GM12865 (cell line): ENCODE data around the gene SETX.
A peak's percentile ranks its signal among the peaks of the same experiment; 100 is the strongest.

ENCODE experiments used
- DNase-seq: peaks from one replicate; pipeline ENCODE4 v3.0.0; 2010; ENCODE audit warnings: low read depth
- H3K4me3 ChIP-seq: 2 replicates; pipeline ENCODE4 v1.5.1; 2011; ENCODE audit warnings: mild to moderate bottlenecking, low read depth, low read length, control low read depth
- CTCF ChIP-seq: IDR thresholded peaks from 2 replicates; pipeline ENCODE4 v1.5.1; 2011; ENCODE audit warnings: low read length, control low read depth, low read depth, inconsistent platforms; ENCODE audit not compliant: insufficient read depth; ENCODE audit errors: missing control alignments

Gene SETX

GRCh38 chr9:132357764-132358163 lies 3.0 kb upstream of the SETX start:
- no peak for TF ChIP-seq CTCF
- H3K4me3 ChIP-seq = no peak overlapping the region
- no peak for DNase-seq

- no peak for TF ChIP-seq CTCF
- H3K4me3 ChIP-seq = no peak overlapping the region
- DNase-seq = no peak
These were observed 1.6 kb upstream of the SETX start for GRCh38 chr9:132356324-132356924.

- TF ChIP-seq CTCF = no peak
- H3K4me3 ChIP-seq = peak overlapping the region; percentile 88
- peak; percentile 37 for DNase-seq
These were observed 3.3 kb downstream of the SETX start for GRCh38 chr9:132351404-132352045.

- peak; percentile 79 for DNase-seq
- no peak for TF ChIP-seq CTCF
- H3K4me3 ChIP-seq = peak overlapping the region; percentile 88
These were observed 3.9 kb downstream of the SETX start for GRCh38 chr9:132350861-132351315.

GRCh38 chr9:132348676-132349075 lies 6.1 kb downstream of the SETX start:
- no peak overlapping the region for H3K4me3 ChIP-seq
- no peak for DNase-seq
- TF ChIP-seq CTCF = no peak

GRCh38 chr9:132346177-132346576 lies 8.6 kb downstream of the SETX start:
- no peak for DNase-seq
- H3K4me3 ChIP-seq = no peak overlapping the region
- no peak for TF ChIP-seq CTCF
